Astrocyte (in vitro differentiated cells and primary cell): ENCODE results near the gene C1QTNF9.

Experiments
- CTCF ChIP-seq: IDR thresholded peaks from 2 replicates; pipeline ENCODE4 v1.5.1; 2011; ENCODE audit warnings: low read depth, mild to moderate bottlenecking, inconsistent platforms, low read length, moderate library complexity; ENCODE audit not compliant: insufficient read depth
- EZH2 ChIP-seq: IDR thresholded peaks from 2 replicates; pipeline ENCODE4 v1.6.1; 2012; ENCODE audit warnings: mild to moderate bottlenecking, low read length, inconsistent platforms; ENCODE audit not compliant: insufficient read depth

DNA sequence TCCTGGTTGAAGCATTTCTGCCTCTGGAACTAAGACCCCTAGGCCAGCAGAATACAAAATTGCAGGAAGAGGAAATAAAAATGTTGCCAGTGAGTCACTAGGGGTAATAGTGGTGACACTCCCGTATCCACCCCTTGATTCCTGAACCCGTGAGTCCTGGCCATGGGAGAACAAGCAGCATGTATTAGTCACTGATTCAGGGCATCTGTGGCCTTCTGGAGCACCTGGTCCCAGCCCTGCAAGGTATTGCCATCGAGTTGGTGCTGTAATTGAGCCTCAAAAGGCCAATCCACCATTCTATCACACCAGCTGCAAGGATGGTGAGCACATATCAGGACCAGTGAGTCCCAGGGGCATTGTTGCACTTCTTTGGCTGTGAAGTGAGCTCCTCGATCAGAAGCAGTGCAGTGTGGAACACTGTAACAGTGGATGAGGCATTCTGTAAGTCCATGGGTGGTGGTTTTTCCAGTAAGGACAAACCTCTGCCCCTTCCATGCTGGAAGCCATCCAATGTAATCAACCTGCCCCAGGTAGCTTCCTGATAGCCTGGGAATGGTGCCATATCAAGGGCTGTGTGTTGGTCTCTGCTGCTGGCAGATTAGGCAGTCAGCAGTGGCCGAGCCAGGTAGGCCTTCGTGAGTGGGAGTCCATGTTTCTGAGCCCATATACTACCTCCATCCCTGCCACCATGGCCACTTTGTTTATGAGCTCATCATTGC lies 39.6 kb downstream of the C1QTNF9 start:
- TF ChIP-seq CTCF (no peak), EZH2 (no peak)
